A549 (cell line): Measurements from ENCODE around the gene SND1.

Experiments
- CBX2 ChIP-seq: fragments of 200-600 bp; sonication (generic); IDR thresholded peaks from 2 replicates; pipeline ENCODE4 v1.6.1; 2016; ENCODE audit warnings: low read depth, mild to moderate bottlenecking, borderline replicate concordance
- CTCF ChIP-seq: fragments of >200 bp; sonication (Bioruptor Twin); formaldehyde crosslinking; IDR thresholded peaks from 3 replicates; pipeline ENCODE4 v1.5.1; 2016
- FOSL2 ChIP-seq, 2 experiments: fragments of 450-650 bp in 1 of 2; fragments of >200 bp in 1 of 2; sonication (Bioruptor Twin) in 1 of 2; formaldehyde crosslinking; IDR thresholded peaks; 2 replicates each; pipeline versions ENCODE4 v1.5.0 to v1.6.1; 2016 to 2020; ENCODE audit warnings: mild to moderate bottlenecking in 1 of 2, moderate library complexity in 1 of 2
- GATA3 ChIP-seq: IDR thresholded peaks from 2 replicates; pipeline ENCODE4 v1.6.1; 2012; ENCODE audit warnings: borderline replicate concordance
- HDAC2 ChIP-seq: fragments of 200-600 bp; sonication (generic); IDR thresholded peaks from 2 replicates; pipeline ENCODE4 v1.6.1; 2016
- JUNB ChIP-seq: fragments of >200 bp; sonication (Bioruptor Twin); formaldehyde crosslinking; IDR thresholded peaks from 2 replicates; pipeline ENCODE4 v1.6.1; 2016
- MAX ChIP-seq: IDR thresholded peaks from 2 replicates; pipeline ENCODE4 v1.6.1; 2012
- MYC ChIP-seq: IDR thresholded peaks from 2 replicates; pipeline ENCODE4 v1.6.1; 2012; ENCODE audit warnings: mild to moderate bottlenecking, inconsistent platforms, low read length, improper control_type of control experiment, borderline replicate concordance
- POLR2A ChIP-seq: IDR thresholded peaks from 2 replicates; pipeline ENCODE4 v1.6.1; 2012; ENCODE audit warnings: mild to moderate bottlenecking, low read length
- RAD21 ChIP-seq, 2 experiments: fragments of >200 bp in 1 of 2; sonication (Bioruptor Twin) in 1 of 2; formaldehyde crosslinking in 1 of 2; IDR thresholded peaks in 1 of 2; conservative IDR thresholded peaks in 1 of 2; 2 replicates in 1 of 2; 3 replicates in 1 of 2; pipeline ENCODE4 v1.6.1; 2012 to 2018; ENCODE audit warnings: inconsistent platforms in 1 of 2
- SMC3 ChIP-seq: fragments of >200 bp; sonication (Bioruptor Twin); formaldehyde crosslinking; IDR thresholded peaks from 3 replicates; pipeline ENCODE4 v1.6.1; 2018; ENCODE audit warnings: inconsistent platforms
- USF2 ChIP-seq: fragments of 450-650 bp; IDR thresholded peaks from 2 replicates; pipeline ENCODE4 v1.6.1; 2014; ENCODE audit warnings: antibody characterized with exemption

- no peak for TF ChIP-seq CTCF
- TF ChIP-seq POLR2A: no peak
- TF ChIP-seq GATA3: no peak
- TF ChIP-seq MYC: no peak
- no peak for TF ChIP-seq USF2
- no peak for TF ChIP-seq JUNB
- TF ChIP-seq FOSL2 (IDR thresholded peaks at IDR 0.05): no peak
- no peak for TF ChIP-seq FOSL2 (CRISPR knock-in tag; IDR thresholded peaks at IDR 0.05)
- TF ChIP-seq MAX: no peak
- TF ChIP-seq HDAC2: no peak
- no peak for TF ChIP-seq CBX2
- TF ChIP-seq SMC3: no peak
- no peak for TF ChIP-seq RAD21 (conservative IDR thresholded peaks at IDR 0.05 in 1 of 2, IDR thresholded peaks at IDR 0.05 in 1 of 2)
These were observed 115.0 kb downstream of the SND1 start for GRCh38 chr7:127766831-127767459.
